GM06990 (cell line): ENCODE measurements around the gene PRRT1.

ENCODE experiments used
- DNase-seq: peaks from one replicate; pipeline ENCODE4 v3.0.0-alpha.2; 2011; ENCODE audit not compliant: insufficient read length; ENCODE audit errors: extremely low read depth
- H3K27me3 ChIP-seq: replicated peaks from 2 replicates; pipeline ENCODE4 v1.6.0; 2011; ENCODE audit warnings: low read length; ENCODE audit not compliant: control insufficient read depth, insufficient read depth
- H3K36me3 ChIP-seq: 2 replicates; pipeline ENCODE4 v1.5.1; 2011; ENCODE audit warnings: low read length; ENCODE audit not compliant: control insufficient read depth, insufficient read depth
- H3K4me3 ChIP-seq: replicated peaks from 2 replicates; pipeline ENCODE4 v1.5.1; 2011; ENCODE audit warnings: low read depth, mild to moderate bottlenecking, control low read depth, low read length
- CTCF ChIP-seq: IDR thresholded peaks from 2 replicates; pipeline ENCODE4 v1.5.1; 2011; ENCODE audit warnings: low read length, control low read depth, mild to moderate bottlenecking, inconsistent platforms; ENCODE audit not compliant: insufficient read depth, poor library complexity, severe bottlenecking

Gene PRRT1

GRCh38 chr6:32127409-32127716 lies 24.4 kb downstream of the PRRT1 start:
- H3K36me3 ChIP-seq = peaks cover 2% of the 10 kb centered on the region
- no peaks in the 10 kb centered on the region for H3K27me3 ChIP-seq
- peak overlapping the region; percentile 99 for H3K4me3 ChIP-seq
- TF ChIP-seq CTCF = no peak
- DNase-seq = no peak

DNA sequence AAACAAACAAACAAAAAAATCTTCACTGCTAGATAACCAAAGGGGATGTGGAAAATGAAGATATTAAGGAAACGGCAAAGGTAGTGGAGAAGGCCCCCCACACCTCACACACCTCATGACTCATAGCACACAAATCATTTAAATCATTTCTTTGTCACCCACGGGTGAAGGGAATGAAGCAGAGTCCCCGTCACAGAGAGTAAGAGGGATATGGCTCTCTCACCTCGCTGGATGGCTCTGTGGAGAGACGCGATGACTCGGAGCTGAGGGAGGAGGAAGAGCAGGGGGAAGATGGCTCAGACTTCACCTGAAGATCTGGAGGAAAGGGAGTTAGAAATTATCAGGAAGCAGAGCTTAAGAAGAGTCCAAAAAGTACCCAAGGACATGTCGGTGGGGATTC lies 24.9 kb downstream of the PRRT1 start:
- no peaks in the 10 kb centered on the region for H3K27me3 ChIP-seq
- peak overlapping the region; percentile 99 for H3K4me3 ChIP-seq
- H3K36me3 ChIP-seq = peaks cover 5% of the 10 kb centered on the region
- DNase-seq = no peak
- TF ChIP-seq CTCF = no peak

DNA sequence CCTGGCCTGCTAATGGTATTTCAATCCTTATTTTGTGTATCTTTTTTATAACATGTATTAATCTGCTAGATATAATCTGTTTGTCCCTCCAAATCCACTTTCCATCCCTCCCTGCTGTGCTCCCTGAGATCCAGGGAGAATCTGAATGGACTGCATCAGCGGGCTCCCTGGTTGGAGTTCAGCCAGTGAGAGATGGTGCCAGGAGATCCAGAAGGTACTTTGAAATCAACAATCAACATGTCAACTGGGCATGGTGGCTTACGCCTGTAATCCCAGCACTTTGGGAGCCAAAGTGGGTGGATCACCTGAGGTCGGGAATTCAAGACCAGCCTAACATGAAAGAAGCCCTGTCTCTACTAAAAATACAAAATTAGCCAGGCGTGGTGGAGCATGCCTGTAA lies 28.1 kb downstream of the PRRT1 start:
- DNase-seq = no peak
- Histone ChIP-seq H3K36me3 (peaks cover 15% of the 10 kb centered on the region), H3K27me3 (no peaks in the 10 kb centered on the region), H3K4me3 (no peak overlapping the region)
- no peak for TF ChIP-seq CTCF

DNA sequence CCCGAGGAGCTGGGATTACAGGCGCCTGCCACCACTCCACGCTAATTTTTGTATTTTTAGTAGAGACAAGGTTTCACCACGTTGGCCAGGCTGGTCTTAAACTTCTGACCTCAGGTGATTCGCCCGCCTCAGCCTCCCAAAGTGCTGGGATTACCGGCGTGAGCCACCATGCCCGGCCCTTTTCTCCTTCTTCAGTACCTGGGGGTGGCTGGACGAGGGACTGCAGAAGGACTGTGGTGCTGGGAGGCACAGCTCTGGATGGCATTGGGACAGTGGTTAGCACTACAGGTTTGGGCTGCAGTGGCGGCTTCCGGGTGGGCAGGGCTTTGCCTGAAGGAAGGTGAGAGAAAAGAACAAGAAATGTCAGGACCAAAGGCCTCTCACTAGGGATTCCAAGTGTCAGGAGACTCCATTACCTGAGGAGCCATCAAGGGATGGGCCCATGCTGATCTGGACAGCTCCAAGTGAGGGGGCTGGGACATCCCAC lies 31.1 kb downstream of the PRRT1 start:
- peaks cover 34% of the 10 kb centered on the region for H3K36me3 ChIP-seq
- H3K27me3 ChIP-seq = no peaks in the 10 kb centered on the region
- TF ChIP-seq CTCF = no peak
- DNase-seq = no peak
- no peak overlapping the region for H3K4me3 ChIP-seq

GRCh38 chr6:32118782-32119628 lies 32.7 kb downstream of the PRRT1 start:
- H3K36me3 ChIP-seq = peaks cover 37% of the 10 kb centered on the region
- no peaks in the 10 kb centered on the region for H3K27me3 ChIP-seq
- DNase-seq = peak; percentile 74
- no peak overlapping the region for H3K4me3 ChIP-seq
- TF ChIP-seq CTCF = peak; percentile 94
